KMS-11 (cell line): Measurements from ENCODE around the gene TSPO2.

Source experiments
- H2AFZ ChIP-seq: fragments of 200-600 bp; sonication (generic); 2 replicates; pipeline ENCODE4 v1.6.1; 2016; ENCODE audit warnings: antibody characterized with exemption, mixed run types, low read depth
- H3K27ac ChIP-seq: fragments of 200-600 bp; sonication (generic); 2 replicates; pipeline ENCODE4 v1.6.1; 2016; ENCODE audit warnings: mild to moderate bottlenecking, mixed run types
- H3K27me3 ChIP-seq: fragments of 200-600 bp; sonication (generic); 2 replicates; pipeline ENCODE4 v1.6.1; 2017; ENCODE audit warnings: mild to moderate bottlenecking, low read depth, mixed run types, moderate library complexity; ENCODE audit not compliant: insufficient read depth
- H3K36me3 ChIP-seq: fragments of 200-600 bp; sonication (generic); 2 replicates; pipeline ENCODE4 v1.6.1; 2017; ENCODE audit warnings: mild to moderate bottlenecking, mixed run types; ENCODE audit not compliant: insufficient read depth
- H3K4me1 ChIP-seq: fragments of 200-600 bp; sonication (generic); 2 replicates; pipeline ENCODE4 v1.6.1; 2016; ENCODE audit warnings: mild to moderate bottlenecking, low read depth, mixed run types; ENCODE audit not compliant: poor library complexity, severe bottlenecking
- H3K4me2 ChIP-seq: fragments of 200-600 bp; sonication (generic); 2 replicates; pipeline ENCODE4 v1.7.0; 2016; ENCODE audit warnings: mild to moderate bottlenecking, mixed run types
- H3K4me3 ChIP-seq: fragments of 200-600 bp; sonication (generic); IDR thresholded peaks from 2 replicates; pipeline ENCODE4 v1.6.1; 2017; ENCODE audit warnings: low read depth, low read length, mixed read lengths; ENCODE audit not compliant: insufficient read depth
- H3K79me2 ChIP-seq: fragments of 200-600 bp; sonication (generic); 2 replicates; pipeline ENCODE4 v1.6.1; 2016; ENCODE audit warnings: low read depth, mixed run types; ENCODE audit not compliant: insufficient read depth
- H3K9ac ChIP-seq: fragments of 200-600 bp; sonication (generic); 2 replicates; pipeline ENCODE4 v1.6.1; 2016; ENCODE audit warnings: mild to moderate bottlenecking, mixed run types
- H4K20me1 ChIP-seq: fragments of 200-600 bp; sonication (generic); 2 replicates; pipeline ENCODE4 v1.6.1; 2016; ENCODE audit warnings: mild to moderate bottlenecking, mixed run types; ENCODE audit not compliant: insufficient read depth
- TF ChIP-seq, protein P1 (sequence below): fragments of 200-600 bp; sonication (generic); conservative IDR thresholded peaks from 2 replicates; pipeline ENCODE4 v1.6.1; 2017; ENCODE audit warnings: low read depth, mild to moderate bottlenecking, antibody characterized with exemption, low read length, moderate library complexity, mixed read lengths

The TSPO2 gene

DNA sequence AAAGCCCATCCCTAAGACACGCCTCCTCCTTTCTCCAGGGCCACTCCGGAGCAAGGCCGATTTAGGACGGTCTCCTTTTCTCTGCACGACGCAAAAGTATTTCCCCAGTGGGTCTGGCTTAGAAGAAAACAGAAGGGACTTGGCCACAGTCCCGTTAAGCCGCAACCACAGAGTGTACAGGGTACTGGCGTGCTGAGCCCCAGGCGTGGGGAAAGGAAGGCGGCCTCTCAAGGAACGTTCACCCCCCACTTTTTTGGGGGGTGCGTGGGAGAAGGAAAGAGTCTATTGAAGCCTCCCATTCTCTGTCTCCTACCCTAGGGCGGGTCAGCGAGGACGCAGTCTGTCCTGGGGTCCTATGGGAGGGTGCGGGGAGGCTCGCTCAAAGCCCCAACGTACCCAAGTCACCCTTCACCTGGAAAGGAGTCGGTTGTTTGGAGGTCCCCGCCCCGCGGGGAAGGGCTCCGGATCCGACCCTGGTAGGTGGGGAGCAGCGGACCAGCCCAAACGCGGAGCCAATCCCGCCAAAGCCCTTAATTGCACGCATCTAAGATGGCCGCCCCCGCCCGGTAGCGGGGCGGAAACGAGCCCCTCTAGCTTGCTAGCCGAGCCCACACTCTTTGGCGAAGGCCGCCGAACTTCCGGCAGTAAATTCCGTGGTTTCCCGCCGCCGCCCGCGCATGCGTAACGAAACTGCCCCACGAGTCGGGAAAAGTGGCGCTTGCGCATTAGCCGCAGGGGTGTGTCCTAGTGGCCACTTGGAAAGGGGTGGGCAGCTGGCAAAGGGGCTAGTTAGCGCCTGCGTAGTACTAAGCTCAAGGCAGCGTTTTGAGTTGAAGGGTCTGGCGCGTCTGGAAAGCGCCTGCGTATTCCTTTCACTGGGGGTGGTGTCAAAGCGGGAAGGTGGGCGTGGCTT lies 29.9 kb downstream of the TSPO2 start, which contains the start of gene OARD1:
Gene OARD1 (minus strand): TSS at position 434 of the 913 bp plus-strand sequence. CDS start 722 bp downstream, outside the sequence.
- TF ChIP-seq, protein P1, sequence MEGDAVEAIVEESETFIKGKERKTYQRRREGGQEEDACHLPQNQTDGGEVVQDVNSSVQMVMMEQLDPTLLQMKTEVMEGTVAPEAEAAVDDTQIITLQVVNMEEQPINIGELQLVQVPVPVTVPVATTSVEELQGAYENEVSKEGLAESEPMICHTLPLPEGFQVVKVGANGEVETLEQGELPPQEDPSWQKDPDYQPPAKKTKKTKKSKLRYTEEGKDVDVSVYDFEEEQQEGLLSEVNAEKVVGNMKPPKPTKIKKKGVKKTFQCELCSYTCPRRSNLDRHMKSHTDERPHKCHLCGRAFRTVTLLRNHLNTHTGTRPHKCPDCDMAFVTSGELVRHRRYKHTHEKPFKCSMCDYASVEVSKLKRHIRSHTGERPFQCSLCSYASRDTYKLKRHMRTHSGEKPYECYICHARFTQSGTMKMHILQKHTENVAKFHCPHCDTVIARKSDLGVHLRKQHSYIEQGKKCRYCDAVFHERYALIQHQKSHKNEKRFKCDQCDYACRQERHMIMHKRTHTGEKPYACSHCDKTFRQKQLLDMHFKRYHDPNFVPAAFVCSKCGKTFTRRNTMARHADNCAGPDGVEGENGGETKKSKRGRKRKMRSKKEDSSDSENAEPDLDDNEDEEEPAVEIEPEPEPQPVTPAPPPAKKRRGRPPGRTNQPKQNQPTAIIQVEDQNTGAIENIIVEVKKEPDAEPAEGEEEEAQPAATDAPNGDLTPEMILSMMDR = no peak
- Histone ChIP-seq H3K4me1 (peaks cover 33% of the 10 kb centered on the region), H4K20me1 (peaks cover 8% of the 10 kb centered on the region; the same call in 1 of the 2 replicates), H2AFZ (peak within 1 kb of the TSS; percentile 75), H3K4me2 (peak within 1 kb of the TSS; percentile 91), H3K9ac (peak within 1 kb of the TSS; percentile 98), H3K36me3 (no peaks in the 10 kb centered on the region), H3K27ac (peak within 1 kb of the TSS; percentile 97), H3K4me3 (no peak within 1 kb of the TSS), H3K27me3 (no peaks in the 10 kb centered on the region), H3K79me2 (peaks cover 40% of the 10 kb centered on the region)

- Histone ChIP-seq H3K9ac (peak within 1 kb of the TSS; percentile 98), H3K4me3 (no peak within 1 kb of the TSS), H3K4me1 (peaks cover 33% of the 10 kb centered on the region), H2AFZ (peak within 1 kb of the TSS; percentile 75), H3K36me3 (no peaks in the 10 kb centered on the region), H3K4me2 (peak within 1 kb of the TSS; percentile 91), H4K20me1 (peaks cover 8% of the 10 kb centered on the region; the same call in 1 of the 2 replicates), H3K79me2 (peaks cover 46% of the 10 kb centered on the region), H3K27ac (peak within 1 kb of the TSS; percentile 97), H3K27me3 (no peaks in the 10 kb centered on the region)
- TF ChIP-seq, protein P1 = no peak
Observed at GRCh38 chr6:41072836-41073202, 30.6 kb downstream of the TSPO2 start, which contains the start of gene NFYA. Gene NFYA, plus strand, starts transcription at chr6:41072974. Its CDS starts 6,116 bp downstream, at chr6:41079090.

DNA sequence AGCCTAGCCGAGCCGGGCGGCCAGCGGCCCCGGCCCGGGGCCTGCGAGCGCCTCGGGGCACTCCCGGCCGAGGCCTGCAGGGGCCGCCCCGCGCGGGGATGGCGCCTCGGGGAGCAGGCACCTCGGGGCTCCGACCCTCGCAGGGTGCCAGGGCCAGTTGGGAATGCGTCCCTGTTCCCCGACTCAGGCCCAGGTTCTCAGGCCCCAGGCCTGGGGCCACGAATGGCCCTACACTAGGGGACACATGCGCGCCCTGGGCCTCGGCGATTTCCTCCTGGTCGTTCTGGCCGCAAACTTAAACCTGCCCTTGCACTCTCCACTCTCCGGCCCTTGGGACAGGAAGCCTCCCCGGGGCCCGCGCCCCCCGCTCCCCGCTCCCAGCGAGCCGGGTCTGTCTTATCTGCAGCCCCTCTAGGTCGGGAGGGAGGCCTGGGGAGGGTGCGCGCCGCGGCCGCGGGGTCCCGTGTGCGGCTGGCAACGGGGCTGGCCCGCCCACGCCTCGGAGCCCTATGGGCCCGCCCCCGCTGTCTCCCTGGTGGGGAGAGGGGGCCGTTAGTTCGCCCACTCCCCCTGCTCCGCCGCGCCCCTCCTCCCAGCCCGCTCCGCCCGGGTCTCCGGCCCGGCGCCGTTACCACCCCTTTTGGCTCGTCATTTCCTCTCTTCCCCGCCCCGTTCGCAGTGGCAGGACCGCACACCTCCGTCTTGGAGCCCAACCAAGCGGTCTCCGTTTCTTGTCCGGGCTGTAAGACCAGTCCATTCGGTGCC lies 31.1 kb downstream of the TSPO2 start:
- TF ChIP-seq, protein P1 = peak; percentile 48; the same call in 1 of the 2 replicates
- H2AFZ ChIP-seq = peak overlapping the region; percentile 29

GRCh38 chr6:41073968-41074691 lies 31.9 kb downstream of the TSPO2 start:
- H3K9ac ChIP-seq = peak overlapping the region; percentile 98

More for the DNA sequence above, 31.1 kb downstream of the TSPO2 start:
- Histone ChIP-seq H3K27me3 (no peaks in the 10 kb centered on the region), H3K27ac (peak overlapping the region; percentile 97), H3K4me3 (no peak overlapping the region), H3K79me2 (peaks cover 52% of the 10 kb centered on the region), H4K20me1 (peaks cover 8% of the 10 kb centered on the region; the same call in 1 of the 2 replicates), H3K4me1 (peaks cover 33% of the 10 kb centered on the region), H3K9ac (peak overlapping the region; percentile 98), H3K36me3 (no peaks in the 10 kb centered on the region), H3K4me2 (peak overlapping the region; percentile 91)

More at GRCh38 chr6:41073968-41074691, 31.9 kb downstream of the TSPO2 start:
- Histone ChIP-seq H3K4me1 (peaks cover 33% of the 10 kb centered on the region), H3K27me3 (no peaks in the 10 kb centered on the region), H3K4me2 (peak overlapping the region; percentile 91), H2AFZ (peak overlapping the region; percentile 29), H3K79me2 (peaks cover 60% of the 10 kb centered on the region), H3K36me3 (no peaks in the 10 kb centered on the region), H3K27ac (peak overlapping the region; percentile 97), H3K4me3 (no peak overlapping the region), H4K20me1 (peaks cover 8% of the 10 kb centered on the region; the same call in 1 of the 2 replicates)
- TF ChIP-seq, protein P1 = no peak
